HG03520 (cell line): ENCODE data around the gene RAD51B.
A peak's percentile ranks its signal among the peaks of the same experiment; 100 is the strongest.

ENCODE experiments used
- ATAC-seq: cut with Tn5 transposase; IDR thresholded peaks from one replicate; pipeline ENCODE4 v1.9.1; 2021; ENCODE audit warnings: mild to moderate bottlenecking, moderate library complexity; ENCODE audit not compliant: unreplicated experiment

RAD51B gene

GRCh38 chr14:68394118-68394763, 574.7 kb downstream of the RAD51B start:
- ATAC-seq, result no peak

- no peak for ATAC-seq
Measured at GRCh38 chr14:68394764-68395143, 575.2 kb downstream of the RAD51B start.

- ATAC-seq, result no peak
Measured at GRCh38 chr14:68395604-68396003, 576.0 kb downstream of the RAD51B start.

GRCh38 chr14:68396461-68396860, 576.9 kb downstream of the RAD51B start:
- no peak for ATAC-seq

GRCh38 chr14:68397371-68397811, 577.8 kb downstream of the RAD51B start:
- no peak for ATAC-seq

- ATAC-seq, result no peak
Measured at GRCh38 chr14:68397822-68398221, 578.2 kb downstream of the RAD51B start.

GRCh38 chr14:68398370-68398769, 578.8 kb downstream of the RAD51B start:
- no peak for ATAC-seq

- ATAC-seq, result no peak
Measured at GRCh38 chr14:68399971-68400370, 580.4 kb downstream of the RAD51B start.

- ATAC-seq, result peak; percentile 2
Measured at GRCh38 chr14:68401317-68401716, 581.7 kb downstream of the RAD51B start.

GRCh38 chr14:68401855-68402254, 582.3 kb downstream of the RAD51B start:
- ATAC-seq, result peak; percentile 52

GRCh38 chr14:68402525-68403101, 583.0 kb downstream of the RAD51B start:
- ATAC-seq, result no peak

GRCh38 chr14:68403191-68404145, 583.9 kb downstream of the RAD51B start:
- no peak for ATAC-seq

- no peak for ATAC-seq
Measured at GRCh38 chr14:68404146-68404527, 584.6 kb downstream of the RAD51B start.

- ATAC-seq, result no peak
Measured at GRCh38 chr14:68404652-68405183, 585.1 kb downstream of the RAD51B start.

GRCh38 chr14:68405961-68406360, 586.4 kb downstream of the RAD51B start:
- no peak for ATAC-seq

- no peak for ATAC-seq
Measured at GRCh38 chr14:68407285-68407684, 587.7 kb downstream of the RAD51B start.

GRCh38 chr14:68407825-68408224, 588.2 kb downstream of the RAD51B start:
- ATAC-seq, result no peak

- ATAC-seq, result no peak
Measured at GRCh38 chr14:68408680-68409079, 589.1 kb downstream of the RAD51B start.

GRCh38 chr14:68409387-68409786, 589.8 kb downstream of the RAD51B start:
- ATAC-seq, result no peak

- ATAC-seq, result no peak
Measured at GRCh38 chr14:68412505-68413465, 593.2 kb downstream of the RAD51B start.
